ENCODE data around the gene MESD.
A peak's percentile ranks its signal among the peaks of the same experiment; 100 is the strongest.

Gene MESD

DNA sequence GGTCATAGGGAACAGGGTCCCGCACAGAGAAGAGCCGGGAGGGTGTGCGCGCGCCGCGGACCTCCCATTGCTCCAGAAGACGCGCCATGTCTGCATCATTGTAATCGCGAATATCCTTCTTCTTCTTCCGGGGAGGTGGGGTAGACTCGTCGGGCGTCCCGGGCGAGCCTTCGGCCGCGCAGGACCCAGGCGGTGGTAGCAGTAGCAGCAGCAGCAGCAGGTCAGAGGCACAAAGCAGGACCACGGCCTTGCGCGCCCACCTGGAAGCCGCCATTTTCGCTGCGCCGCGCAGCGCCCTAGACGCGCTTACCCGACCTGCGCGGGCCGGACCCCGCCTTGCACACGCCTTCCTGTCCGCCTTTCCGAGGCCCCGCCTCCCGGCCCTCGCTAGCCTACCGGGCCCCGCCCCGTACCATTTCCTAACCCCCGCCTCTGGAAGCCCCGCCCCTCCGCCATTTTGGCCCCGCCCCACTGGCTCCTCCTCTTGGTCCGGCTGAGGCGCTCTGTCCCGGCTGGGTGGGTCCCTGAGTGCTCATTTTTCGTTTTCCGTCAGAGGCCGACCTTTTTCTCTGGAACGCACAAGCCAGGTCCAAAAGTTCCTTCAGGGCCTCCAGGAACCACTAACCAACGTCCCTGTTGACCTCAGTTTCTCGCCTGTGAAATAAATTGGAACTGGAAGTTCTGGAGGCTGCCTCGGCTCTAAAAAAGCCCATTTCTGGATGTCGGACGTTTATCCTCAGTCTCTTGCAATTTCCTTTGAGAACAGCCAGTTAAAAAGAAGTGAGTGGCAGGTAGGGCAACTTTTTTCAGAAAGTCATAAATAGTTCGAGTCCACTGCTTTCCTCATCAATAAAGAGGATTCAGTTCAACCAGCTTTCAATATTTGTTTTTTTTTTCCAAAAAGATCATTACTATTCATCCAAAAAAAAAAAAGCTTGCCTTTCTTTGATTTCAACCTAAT is at the start of gene MESD:
MESD (minus strand) TSS at position 302 of the 961 bp plus-strand sequence; CDS start at position 274, 28 bp downstream.
- DNase-seq = peak; percentile 73

DNA sequence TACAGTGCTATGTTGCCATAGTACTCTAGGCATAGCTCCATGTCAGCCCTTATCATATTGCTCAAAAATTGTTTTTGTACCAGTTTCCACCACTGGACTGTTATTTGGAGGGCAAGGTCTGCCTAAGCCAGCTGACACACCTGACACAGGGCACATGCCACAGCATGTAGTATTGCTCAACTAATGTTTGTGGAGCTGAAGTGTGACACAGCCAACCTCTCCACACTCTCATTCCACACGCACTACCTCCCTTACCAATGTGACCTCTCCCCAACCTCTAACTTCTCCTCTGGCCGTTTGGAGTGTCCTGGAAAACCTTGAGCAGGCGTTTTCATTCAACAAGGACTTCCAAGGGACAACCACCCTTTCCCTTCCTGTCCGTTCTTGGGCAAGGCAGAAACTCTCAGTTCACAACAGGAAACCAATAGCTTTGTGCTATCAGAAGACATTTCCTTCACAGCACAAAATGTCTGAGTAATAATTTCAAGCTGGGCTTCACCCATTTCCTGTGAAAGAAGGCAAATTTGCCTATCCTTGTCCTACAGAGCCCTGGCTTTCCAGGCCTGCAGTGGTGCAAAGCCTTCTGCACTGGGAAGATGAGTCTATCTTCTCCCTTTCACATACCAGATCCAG is 49.5 kb upstream of the MESD start:
- DNase-seq = no peak

DNA sequence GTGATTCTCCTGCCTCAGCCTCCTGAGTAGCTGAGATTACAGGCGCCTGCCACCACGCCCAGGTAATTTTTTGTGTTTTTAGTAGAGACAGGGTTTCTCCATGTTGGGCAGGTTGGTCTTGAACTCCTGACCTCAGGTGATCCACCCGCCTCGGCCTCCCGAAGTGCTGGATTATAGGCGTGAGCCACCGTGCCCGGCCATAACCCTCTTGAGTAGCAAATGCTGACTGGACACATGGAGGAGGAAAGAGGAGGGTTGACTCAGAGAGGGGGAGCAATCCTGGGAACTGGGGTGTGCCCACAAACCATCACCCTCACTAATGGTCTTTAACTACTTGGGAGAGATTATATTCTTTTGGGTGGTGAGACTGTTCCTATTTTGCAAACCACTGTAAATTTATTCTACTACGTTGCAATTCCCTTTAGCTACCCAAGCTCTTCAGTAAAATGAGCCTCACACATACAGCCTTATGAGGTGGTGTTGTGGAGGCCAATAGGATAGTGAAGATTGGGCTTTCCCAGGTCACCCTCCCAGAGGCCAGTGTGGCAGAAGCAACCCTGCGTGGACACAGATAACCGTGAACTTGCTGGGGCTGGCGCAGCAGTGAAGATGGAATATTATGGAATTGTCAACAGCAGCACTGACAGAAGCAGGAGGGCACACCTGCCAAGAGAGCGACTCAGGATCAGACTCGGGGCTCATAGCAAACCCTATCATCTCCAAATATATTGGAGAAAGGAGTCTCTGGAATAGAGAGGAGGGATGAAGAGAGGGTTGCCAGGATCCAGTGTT is 48.5 kb upstream of the MESD start:
- no peak for DNase-seq

DNA sequence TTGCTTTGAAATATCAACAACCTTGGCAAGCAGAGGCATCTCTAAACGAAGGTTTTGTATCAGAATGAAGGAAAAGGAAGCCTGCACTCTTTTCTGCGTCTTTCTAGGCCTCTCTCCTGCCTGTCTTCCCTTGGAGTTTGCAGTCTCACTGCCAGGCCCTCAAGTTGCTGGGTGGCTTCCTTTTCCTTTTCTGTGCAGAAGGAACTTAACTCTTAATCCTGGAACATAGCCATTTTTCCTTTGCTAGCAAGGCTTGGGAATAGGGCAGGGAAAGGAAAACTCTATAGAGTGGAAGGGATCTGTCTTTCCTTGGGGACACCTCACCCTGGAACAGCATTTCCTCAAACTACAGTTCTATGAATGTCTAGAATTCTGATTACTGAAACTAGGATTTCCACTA is 43.9 kb upstream of the MESD start:
- DNase-seq = no peak

DNA sequence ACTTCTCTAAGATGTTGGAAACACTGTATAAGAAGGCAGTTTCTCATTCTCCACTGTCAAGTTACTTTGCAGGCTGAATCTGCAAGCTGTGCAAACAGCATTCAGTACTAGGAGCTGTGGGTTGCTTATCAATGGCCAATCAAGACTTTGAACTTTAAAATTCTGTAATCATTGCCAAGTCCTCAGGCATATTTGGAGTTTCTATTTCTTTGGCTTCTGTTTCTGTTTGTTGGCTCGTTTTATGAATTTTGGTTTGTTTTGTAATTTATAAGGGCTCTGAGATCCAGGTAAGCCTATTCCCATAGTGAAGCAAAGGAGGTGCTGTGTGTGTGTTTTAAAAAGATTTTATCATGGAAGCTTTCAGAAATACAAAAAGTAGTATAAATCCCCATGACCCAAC is 43.2 kb upstream of the MESD start:
- DNase-seq = no peak

DNA sequence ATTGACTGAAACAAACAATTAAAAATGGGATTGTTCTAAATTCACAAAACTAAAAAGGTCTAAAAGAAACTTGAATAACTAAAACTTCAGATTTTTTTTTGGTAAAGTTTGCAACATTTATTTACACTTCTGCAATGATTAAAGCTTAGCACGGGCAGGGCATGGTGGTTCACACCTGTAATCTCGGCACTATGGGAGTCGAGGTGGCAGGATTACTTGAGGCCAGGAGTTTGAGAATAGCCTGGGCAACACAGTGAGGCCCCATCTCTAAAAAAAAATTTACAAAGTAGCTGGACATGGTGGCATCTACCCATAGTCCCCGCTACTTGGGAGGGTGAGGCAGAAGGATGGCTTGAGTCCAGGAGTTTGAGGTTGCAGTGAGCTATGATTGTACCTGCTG is 42.7 kb upstream of the MESD start:
- DNase-seq = no peak

DNA sequence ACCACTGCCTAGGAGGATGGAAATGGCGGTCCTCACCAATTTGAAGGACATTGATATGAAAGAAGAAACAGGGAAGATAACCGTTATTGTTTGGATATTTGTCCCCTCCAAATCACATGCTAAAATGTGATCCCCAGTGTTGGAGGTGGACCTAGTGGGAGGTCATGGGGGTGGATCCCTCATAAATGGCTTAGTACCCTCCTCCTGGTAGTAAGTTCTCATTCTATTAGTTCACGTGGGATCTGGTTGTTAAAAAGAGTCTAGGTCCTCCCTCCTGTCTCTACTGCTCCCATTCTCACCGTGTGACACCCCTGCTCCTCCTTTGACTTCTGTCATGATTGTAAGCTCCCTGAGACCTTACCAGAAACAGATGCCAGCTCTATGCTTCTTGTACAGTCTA is 41.6 kb upstream of the MESD start:
- no peak for DNase-seq

DNA sequence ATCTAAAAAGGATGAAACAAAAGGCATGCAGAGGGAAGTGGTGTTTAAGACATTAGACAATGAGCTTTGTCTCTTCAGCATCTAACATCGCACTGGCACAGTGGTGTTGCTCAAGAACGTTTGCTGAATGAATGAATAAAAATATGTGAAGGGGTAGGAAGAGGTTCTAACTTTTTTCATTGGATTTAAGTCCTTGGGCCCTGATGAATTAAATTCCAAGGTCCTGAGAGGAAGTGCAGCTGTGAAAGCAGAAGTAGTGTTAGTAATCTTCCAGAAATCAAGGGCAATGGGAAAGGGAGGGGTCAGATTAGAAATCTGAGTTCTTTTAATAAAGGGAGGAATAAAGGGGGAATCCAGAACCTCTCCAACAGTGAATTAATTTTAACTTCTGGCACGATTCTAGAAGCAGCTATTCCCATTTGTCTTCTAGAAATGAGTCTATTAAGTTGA is 40.7 kb upstream of the MESD start:
- DNase-seq = no peak

DNA sequence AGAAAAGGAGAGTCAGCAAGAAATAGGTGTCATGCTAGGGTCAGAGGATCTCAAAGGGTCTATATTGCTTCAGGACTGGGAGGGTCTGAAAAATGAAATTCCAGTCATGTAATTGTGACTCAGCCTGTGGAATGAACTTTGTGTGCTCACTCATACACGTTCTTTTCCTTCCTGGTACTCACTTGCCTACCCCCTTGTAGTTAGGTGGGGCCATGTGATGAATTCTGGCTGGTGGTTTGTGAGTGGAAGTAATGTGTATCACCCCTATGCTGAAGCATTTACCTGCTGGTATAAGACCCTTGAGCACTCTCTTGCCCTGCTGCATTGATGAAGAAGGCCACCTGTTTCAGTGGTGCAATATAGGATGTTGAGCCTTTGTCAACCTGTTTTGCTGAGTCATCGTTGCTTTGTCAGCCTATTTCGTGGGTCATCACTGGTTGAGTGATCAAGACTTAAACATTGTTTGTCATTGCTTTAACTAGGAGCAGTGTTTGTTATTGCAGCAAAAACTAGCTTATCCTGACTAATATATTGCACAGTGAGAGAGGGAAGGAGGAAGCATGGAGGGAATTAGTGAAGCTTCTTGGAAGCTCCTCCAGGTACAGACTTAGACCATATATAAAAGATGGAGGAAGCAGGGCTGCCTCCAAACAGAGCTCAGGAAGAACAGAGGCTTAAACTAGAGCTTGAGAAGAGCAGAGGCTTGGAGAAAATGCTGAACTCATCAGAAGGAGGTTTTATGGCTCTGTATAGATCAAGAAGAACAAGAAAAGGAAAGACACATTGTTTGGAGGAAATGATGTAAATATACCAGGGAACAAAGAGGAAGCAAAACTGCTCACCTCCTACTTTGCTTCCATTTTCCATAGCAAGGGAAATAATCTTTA is 40.0 kb upstream of the MESD start:
- DNase-seq = no peak

DNA sequence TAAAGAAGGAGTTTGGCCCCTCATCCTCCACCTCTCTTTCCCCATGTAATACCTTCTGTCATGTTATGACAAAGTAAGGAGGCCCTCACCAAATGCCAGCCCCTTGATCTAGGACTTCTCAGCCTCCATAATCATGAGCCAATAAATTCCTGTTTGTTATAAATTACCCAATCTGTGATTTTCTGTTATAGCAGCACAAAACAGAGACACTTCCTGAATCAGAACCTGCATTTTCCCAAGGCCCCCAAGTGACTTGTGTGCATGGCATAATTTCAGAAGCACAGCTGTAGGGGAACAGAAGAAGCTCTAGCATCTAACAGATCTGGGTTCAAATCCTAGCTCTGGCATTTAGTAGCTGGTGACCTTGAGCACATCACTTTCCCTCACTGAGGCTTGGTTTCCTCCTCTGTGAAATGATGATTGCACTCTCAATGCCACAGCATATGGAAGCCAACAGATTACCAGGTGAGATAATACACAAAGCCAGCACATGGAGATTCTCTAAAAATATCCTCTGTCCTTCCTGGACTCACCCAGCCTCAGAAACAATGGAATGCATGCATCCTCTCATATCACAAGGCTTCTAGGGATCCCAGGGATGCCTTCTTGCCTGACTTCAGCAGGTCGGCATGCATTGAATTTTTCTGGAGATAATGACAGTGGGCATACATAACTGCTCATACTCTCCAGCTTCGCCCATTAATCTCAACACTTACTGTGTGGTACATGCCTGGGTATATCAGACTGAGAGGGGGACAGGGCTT is 37.4 kb upstream of the MESD start:
- DNase-seq = no peak

DNA sequence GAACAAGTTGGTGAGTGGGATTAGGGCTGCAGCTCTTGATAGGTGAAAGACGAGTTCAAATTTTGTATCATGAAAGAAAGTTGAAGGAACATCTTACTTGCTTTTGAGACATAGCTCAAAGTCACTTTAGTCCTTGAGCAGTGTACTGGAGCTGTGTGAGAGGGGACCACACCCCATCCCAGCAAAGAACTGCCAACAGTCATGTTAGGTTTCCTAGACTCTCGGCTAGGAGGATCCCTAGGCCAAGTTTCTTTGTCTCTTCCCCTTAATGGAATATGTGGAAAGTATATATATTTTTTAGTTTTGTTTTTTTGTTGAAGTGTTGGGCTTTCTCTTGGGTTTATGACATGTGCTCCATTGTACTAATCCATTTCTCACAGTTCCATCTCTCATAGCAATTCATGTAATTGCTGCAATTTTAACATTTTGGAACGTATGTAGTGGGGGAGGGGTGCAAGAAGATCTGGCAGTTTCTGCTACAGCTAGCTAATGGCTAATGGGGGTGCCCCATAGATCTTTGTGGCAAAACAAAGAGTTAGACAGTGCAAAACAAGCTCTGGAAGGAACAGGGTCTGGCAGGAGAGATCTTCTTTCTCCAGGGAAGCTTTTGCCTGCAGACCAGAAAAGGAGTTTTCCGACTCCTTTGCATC is 36.2 kb upstream of the MESD start:
- DNase-seq = no peak

DNA sequence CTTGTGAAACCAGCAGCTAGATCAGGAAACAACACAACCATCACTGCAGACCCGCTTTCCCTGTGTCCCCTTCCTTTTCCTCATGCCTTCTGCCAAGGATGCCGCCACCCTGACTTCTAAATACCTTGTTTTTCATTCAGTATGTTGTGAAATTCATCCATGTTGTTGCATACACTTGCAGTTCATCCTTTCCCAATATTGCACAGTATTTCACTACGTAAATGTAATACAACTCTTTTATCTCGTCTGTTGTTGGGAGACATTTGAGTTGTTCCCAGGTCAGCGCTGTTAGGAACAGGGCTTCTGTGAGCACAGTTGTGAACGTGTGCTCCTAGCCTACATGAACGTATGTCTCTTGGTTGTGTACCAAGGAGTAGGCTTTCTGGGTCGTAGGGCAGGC is 35.3 kb upstream of the MESD start:
- DNase-seq = no peak

DNA sequence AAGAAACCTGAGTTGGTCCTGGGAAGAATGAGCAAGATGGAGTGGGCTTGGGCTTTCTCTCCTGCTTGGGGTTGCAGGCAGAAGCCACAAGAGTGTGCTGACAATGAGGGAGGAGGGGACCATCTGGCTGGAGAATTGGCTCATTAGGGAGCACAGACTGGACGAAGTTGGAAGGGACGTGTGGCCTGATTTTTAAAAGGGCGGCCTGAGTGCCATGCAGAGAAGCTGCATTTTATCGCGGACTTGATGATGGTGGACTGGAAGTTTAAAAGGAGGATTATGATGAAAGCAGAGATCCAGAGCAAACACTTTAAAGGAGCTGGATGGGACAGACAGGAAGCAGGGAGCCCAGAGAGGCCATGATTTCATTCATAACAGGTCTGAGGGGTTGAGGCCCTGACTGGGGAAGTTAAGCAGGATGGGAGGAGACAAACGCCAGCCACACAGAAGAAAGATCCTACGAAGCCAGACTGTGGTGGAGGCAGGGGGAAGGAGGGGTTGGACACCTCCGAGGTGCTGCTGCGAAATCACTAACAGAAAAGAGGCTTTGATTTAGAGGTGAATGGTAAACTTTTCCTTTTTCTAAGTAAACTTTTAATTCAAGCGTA is 34.8 kb upstream of the MESD start:
- no peak for DNase-seq

DNA sequence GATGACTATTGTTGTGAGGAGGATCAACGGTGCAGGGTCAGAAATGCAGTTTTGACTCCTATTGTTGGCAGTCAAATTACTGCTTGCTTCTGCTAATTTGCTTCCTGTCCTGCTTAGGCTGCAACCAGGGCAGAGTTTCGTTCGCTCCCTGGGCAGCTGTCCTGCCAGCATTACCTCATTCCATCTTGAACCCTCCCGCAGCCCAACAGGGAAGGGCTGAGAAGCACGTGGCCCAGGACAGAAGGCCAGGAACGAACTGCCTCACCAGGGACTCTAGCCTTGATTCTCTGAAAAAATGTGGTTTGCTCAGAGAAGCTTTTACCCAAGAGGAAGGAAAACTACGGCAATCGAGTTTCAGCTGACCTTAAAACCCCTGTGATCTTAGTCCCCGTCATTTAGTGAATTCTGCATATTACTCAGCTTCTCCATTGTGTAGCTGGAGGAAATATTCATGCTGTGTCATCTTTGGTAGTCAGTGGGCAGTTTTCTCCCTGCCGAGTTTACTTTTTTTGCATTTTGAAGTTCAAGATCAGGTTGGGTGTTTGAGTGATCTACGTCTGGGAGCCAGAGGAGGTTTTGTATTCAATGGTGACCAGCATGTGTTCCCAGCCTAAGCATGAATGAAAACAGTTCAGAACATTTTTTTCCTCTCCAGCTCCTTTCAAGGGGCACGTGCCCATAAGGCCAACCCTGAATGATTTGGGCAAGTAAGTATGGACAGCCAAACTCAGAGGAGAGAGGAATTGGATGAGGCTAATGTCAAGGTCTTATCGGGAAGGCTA is 34.1 kb upstream of the MESD start:
- DNase-seq = no peak

DNA sequence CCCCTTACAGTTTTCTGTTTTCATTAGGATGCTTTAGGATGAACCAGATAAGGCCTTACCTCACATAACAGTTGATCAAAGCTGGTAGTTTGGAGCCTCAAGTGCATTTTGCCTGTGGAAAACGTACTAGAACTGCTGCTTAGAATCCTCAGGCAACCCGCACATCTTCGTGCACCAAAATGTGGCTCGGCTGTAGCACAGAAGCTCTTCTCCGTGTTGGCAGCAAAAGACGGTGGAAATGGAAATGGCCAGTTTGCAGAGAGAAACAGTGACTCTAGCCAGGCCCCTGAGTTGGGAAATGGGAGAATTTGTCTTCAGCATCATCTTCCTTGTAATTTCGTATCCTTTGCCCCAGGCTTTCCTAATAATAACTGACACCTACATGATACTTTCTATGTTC is 31.7 kb upstream of the MESD start:
- no peak for DNase-seq

DNA sequence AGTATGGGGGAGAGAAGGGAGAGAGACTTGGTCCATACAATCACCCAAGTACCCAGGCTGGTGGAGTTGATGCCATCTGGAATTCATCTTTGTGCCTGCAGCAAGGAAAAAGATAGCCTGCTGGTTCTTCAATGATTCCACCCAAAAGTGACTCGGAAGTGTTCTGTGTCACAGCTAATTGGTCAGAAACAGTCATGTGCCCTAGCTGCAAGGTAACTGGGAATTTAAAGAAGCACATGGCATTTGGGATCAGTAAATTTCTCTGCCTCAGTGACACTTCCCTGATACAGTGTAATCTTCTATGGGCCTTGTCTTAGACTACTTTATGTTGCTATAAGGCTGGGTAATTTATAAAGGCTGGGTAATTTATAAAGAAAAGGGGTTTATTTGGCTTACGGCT is 28.6 kb upstream of the MESD start:
- DNase-seq = no peak

DNA sequence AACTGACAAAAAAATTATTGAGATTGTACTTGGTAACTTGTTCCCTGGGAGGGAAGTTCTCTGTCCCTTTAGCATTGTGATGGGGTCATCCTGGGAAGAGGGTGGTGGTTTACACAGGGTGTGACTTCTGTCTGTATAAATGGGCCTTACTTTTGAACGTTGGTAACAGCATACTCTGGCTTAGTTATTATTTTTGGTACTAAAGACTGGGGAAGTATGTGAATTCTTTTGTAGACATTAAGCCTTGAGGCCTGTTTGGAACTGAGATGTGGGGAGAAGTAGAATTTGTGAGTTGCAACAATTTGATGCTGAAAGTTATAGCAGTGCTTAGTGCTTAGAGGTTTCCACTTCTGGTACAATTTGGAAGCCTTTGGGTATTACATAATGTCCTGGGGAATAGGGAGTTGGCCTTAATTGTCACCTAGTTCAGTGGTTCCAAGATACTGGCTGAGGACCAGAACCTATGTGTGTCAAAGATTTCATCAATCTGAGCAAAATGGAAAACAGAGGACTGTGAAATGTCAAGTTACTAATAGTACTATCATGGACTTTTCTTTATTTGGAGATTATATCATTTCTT is 27.0 kb upstream of the MESD start:
- no peak for DNase-seq

DNA sequence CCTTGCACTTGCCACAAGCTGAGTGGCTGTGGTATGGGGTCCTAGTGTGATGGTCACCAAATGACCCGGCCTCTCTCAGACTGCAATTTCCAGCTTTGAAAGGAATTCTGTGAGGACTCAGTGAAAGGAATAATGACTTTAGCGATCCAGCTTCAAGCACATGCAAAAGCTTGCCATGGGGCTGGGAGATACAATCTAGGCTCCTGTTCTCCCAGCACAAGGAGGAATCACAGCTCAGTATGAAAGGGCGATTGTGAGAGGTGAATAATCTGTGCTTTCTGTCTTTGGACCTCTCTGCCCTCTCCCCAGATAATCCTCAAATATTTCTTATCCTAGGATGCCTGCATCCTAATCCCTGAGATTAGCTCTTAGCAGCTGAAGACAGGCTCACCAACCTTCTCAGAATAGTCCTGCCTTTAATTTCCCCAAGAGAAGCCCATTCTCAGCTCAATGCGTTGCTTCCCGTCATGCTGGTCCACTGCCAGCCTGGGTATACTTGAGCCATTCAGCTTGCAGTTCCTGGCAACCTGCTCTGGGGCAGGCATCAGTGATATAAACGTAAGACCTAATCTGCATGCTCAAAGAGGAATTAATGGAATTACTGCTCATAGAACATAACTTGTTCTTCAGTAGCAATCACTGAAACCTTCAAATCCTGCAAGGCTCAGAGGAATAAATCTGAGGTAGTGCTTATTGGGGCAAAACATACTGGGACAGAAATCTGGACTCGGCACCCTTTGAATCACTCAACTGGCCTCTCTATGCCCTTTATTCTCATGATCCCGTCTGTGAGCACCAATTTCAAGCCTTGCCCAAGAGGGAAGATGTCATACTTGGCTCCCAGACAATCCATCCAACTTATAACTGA is 26.2 kb upstream of the MESD start:
- DNase-seq = no peak

Data from SHP77 treated with DMSO at 0.1 percent for 48 hours (cell line).